Adrenal gland (tissue), 12 donors: ENCODE data around the gene BMP2K. TPM values are rescaled to one million over a fixed set of nuclear protein-coding genes. Genes with fewer than 3 reads are reported as not detected.

Experiments
- DNase-seq, 7 donors: peaks; one replicate each; pipeline ENCODE4 v3.0.0-alpha.2; 2019 to 2020
- H3K27ac ChIP-seq, 5 donors: fragments of 200-600 bp; sonication (generic) in 4 of 5; 1 replicate in 3 of 5; 2 replicates in 2 of 5; pipeline versions ENCODE4 v1.5.1 to v1.8.0; 2016 to 2020; ENCODE audit warnings: mild to moderate bottlenecking in 1 of 5
- H3K27me3 ChIP-seq: fragments of 200-600 bp; 2 replicates; pipeline ENCODE4 v1.8.0; 2021
- H3K36me3 ChIP-seq, 2 donors: fragments of 200-600 bp; replicated peaks in 1 of 2; 1 replicate in 1 of 2; 2 replicates in 1 of 2; pipeline versions ENCODE4 v1.5.1 to v1.8.0; 2018 to 2022
- H3K4me1 ChIP-seq, 2 donors: fragments of 200-600 bp; replicated peaks in 1 of 2; 1 replicate in 1 of 2; 2 replicates in 1 of 2; pipeline versions ENCODE4 v1.5.1 to v1.8.0; 2018 to 2021
- H3K4me3 ChIP-seq, 4 donors: fragments of 200-600 bp; sonication (generic) in 3 of 4; one replicate each; pipeline ENCODE4 v1.5.1; 2016 to 2018
- H3K9me3 ChIP-seq, 3 donors: fragments of 200-600 bp; sonication (generic) in 1 of 3; replicated peaks in 1 of 3; 1 replicate in 2 of 3; 2 replicates in 1 of 3; pipeline versions ENCODE4 v1.5.1 to v1.8.0; 2016 to 2021
- POLR2A ChIP-seq, 2 donors: fragments of 450-650 bp; IDR thresholded peaks; one replicate each; pipeline ENCODE4 v1.6.1; 2017; ENCODE audit warnings: antibody characterized with exemption in 2 of 2, mild to moderate bottlenecking in 2 of 2, moderate library complexity in 1 of 2
- WGBS, 4 donors: extraction: QIAGEN DNeasy Blood & Tissue Kit in 2 of 4; methylation state at CpG; one replicate each; pipeline versions ENCODE4 v1.1.5 to v1.1.7; 2013 to 2017; 5-methylcytosine and 5-hydroxymethylcytosine counted together
- intact Hi-C, 2 donors: fragments of 100-400 bp; cut with DNase I; formaldehyde crosslinking; loops; one replicate each; pipeline versions ENCODE4 v1.14.1 to v1.15.0; 2022 to 2023
- polyA plus RNA-seq, 3 donors: library from polyadenylated mRNA; stranded (reverse); fragments of 200-250 nt in 2 of 3; fragments of 350-450 nt in 1 of 3; fragmentation: Illumina TruSeq in 1 of 3; extraction: RNeasy Lipid Tissue Mini Kit (QIAGEN cat#74804) in 1 of 3; gene quantifications; one replicate each; pipeline ENCODE4 v1.2.3, GENCODE V29; 2013 to 2014
- total RNA-seq, 9 donors: library from RNA; depleted of rRNA in 4 of 9; stranded (reverse); fragments of >200 nt in 4 of 9; fragments of 120-200 nt in 1 of 9; fragmentation: NEBNext Ultra II Directional in 1 of 9; extraction: Animal tissue kit (Norgen Biotek cat#: 25700) in 1 of 9; gene quantifications; one replicate each; pipeline versions ENCODE4 v1.1.0 to v1.2.4, GENCODE V29; 2013 to 2023
- TF ChIP-seq, protein P1 (sequence below), 6 experiments: fragments of 450-650 bp in 4 of 6; fragments of 200-600 bp in 2 of 6; sonication (generic) in 1 of 6; IDR thresholded peaks; 1 replicate in 5 of 6; 2 replicates in 1 of 6; pipeline versions ENCODE4 v1.5.1 to v1.8.0; 2016 to 2021; ENCODE audit warnings: antibody characterized with exemption in 6 of 6, mild to moderate bottlenecking in 2 of 6, moderate library complexity in 1 of 6
- donor health status: healthy with polysubstance abuse.
- donor health status: Bipolar disorder and iron deficiency.
- donor health status: DM: yes; HTN: yes; CAD: no.
- donor health status: DM: no; HTN: no; CAD: no.
- donor health status: DM: no; HTN: no; CAD: no.
- donor health status: DM: yes; HTN: yes; CAD: no.

Gene BMP2K
- total and polyA plus RNA-seq, 12 donors: 8.7 to 73.2 (median 35.8) TPM

GRCh38 chr4:78939667-78940008 lies 163.5 kb downstream of the BMP2K start:
- no peaks in the 10 kb centered on the region for H3K9me3 ChIP-seq
- H3K36me3 ChIP-seq: no peaks in the 10 kb centered on the region
- intact Hi-C loops: no loop called here
- peaks cover 11 to 13% of the 10 kb centered on the region in 2 donors for H3K4me1 ChIP-seq
- DNase-seq: no peak
- peak overlapping the region in 1 of 5 donors; percentile 75 for H3K27ac ChIP-seq
- 1 to 3% (median 1%) methylated on average over 9 of the region's 9 CpGs for WGBS, 4 donors
- TF ChIP-seq POLR2A (IDR thresholded peaks at IDR 0.05): no peak
- TF ChIP-seq, protein P1, sequence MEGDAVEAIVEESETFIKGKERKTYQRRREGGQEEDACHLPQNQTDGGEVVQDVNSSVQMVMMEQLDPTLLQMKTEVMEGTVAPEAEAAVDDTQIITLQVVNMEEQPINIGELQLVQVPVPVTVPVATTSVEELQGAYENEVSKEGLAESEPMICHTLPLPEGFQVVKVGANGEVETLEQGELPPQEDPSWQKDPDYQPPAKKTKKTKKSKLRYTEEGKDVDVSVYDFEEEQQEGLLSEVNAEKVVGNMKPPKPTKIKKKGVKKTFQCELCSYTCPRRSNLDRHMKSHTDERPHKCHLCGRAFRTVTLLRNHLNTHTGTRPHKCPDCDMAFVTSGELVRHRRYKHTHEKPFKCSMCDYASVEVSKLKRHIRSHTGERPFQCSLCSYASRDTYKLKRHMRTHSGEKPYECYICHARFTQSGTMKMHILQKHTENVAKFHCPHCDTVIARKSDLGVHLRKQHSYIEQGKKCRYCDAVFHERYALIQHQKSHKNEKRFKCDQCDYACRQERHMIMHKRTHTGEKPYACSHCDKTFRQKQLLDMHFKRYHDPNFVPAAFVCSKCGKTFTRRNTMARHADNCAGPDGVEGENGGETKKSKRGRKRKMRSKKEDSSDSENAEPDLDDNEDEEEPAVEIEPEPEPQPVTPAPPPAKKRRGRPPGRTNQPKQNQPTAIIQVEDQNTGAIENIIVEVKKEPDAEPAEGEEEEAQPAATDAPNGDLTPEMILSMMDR (IDR thresholded peaks at IDR 0.05): no peak
- no peaks in the 10 kb centered on the region for H3K27me3 ChIP-seq
- peak overlapping the region in 3 of 4 donors; percentile 8 to 85 (median 67) for H3K4me3 ChIP-seq

- H3K27me3 ChIP-seq: no peaks in the 10 kb centered on the region
- intact Hi-C loops: no loop called here
- H3K36me3 ChIP-seq: no peaks in the 10 kb centered on the region
- TF ChIP-seq POLR2A (IDR thresholded peaks at IDR 0.05): no peak
- TF ChIP-seq, protein P1 (IDR thresholded peaks at IDR 0.05): no peak
- H3K4me3 ChIP-seq: no peak overlapping the region
- peaks cover 11 to 13% of the 10 kb centered on the region in 2 donors for H3K4me1 ChIP-seq
- DNase-seq: no peak
- WGBS, 4 donors: 90 to 92% (median 91%) methylated on average over 5 of the region's 5 CpGs
- no peak overlapping the region for H3K27ac ChIP-seq
- no peaks in the 10 kb centered on the region for H3K9me3 ChIP-seq
These were observed 164.6 kb downstream of the BMP2K start for GRCh38 chr4:78940752-78941151.

GRCh38 chr4:78944381-78944780 lies 168.2 kb downstream of the BMP2K start:
- no peak overlapping the region for H3K4me3 ChIP-seq
- 24 to 48% (median 25%) methylated on average over 1 of the region's 1 CpG for WGBS, 4 donors
- H3K27me3 ChIP-seq: no peaks in the 10 kb centered on the region
- TF ChIP-seq, protein P1 (IDR thresholded peaks at IDR 0.05): no peak
- no peak for TF ChIP-seq POLR2A (IDR thresholded peaks at IDR 0.05)
- intact Hi-C loops: no loop called here
- DNase-seq: no peak
- H3K9me3 ChIP-seq: no peaks in the 10 kb centered on the region
- no peaks in the 10 kb centered on the region for H3K36me3 ChIP-seq
- H3K4me1 ChIP-seq: peaks cover 5 to 6% of the 10 kb centered on the region in 2 donors
- no peak overlapping the region for H3K27ac ChIP-seq

DNA sequence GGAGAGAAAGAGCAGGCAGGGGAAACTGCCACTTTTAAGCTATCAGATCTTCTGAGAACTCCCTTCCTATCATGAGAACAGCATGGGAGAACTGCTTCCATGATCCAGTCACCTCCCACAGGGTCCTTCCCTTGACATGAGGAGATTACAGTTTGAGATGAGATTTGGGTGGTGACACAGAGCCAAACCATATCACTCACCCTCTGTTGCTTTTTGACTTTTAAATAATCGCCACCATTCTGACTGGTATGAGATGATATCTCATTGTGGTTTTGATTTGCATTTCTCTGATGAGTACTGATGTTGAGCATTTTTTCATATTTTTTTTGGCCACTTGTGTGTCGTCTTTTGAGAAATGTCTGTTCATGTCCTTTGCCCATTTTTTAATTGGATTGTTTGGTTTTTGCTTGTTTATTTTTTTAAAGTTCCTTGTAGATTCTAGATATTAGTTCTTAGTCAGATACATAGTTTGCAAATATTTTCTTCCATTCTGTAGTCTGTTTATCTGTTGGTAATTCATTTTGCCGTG lies 169.6 kb downstream of the BMP2K start:
- Histone ChIP-seq H3K9me3 (no peaks in the 10 kb centered on the region), H3K4me3 (no peak overlapping the region), H3K27me3 (no peaks in the 10 kb centered on the region), H3K4me1 (no peaks in the 10 kb centered on the region), H3K27ac (no peak overlapping the region), H3K36me3 (no peaks in the 10 kb centered on the region)
- 84 to 94% (median 90%) methylated on average over 3 of the region's 3 CpGs for WGBS, 4 donors
- DNase-seq: no peak
- TF ChIP-seq POLR2A (IDR thresholded peaks at IDR 0.05): no peak
- TF ChIP-seq, protein P1 (IDR thresholded peaks at IDR 0.05): no peak
- intact Hi-C loops: no loop called here
